ENCODE measurements around the gene KLHL29. TPM values are rescaled to one million over a fixed set of nuclear protein-coding genes. Genes with fewer than 3 reads are reported as not detected.

Gene KLHL29
- total RNA-seq, 1 experiment from 2014 or later: 2.4 TPM

DNA sequence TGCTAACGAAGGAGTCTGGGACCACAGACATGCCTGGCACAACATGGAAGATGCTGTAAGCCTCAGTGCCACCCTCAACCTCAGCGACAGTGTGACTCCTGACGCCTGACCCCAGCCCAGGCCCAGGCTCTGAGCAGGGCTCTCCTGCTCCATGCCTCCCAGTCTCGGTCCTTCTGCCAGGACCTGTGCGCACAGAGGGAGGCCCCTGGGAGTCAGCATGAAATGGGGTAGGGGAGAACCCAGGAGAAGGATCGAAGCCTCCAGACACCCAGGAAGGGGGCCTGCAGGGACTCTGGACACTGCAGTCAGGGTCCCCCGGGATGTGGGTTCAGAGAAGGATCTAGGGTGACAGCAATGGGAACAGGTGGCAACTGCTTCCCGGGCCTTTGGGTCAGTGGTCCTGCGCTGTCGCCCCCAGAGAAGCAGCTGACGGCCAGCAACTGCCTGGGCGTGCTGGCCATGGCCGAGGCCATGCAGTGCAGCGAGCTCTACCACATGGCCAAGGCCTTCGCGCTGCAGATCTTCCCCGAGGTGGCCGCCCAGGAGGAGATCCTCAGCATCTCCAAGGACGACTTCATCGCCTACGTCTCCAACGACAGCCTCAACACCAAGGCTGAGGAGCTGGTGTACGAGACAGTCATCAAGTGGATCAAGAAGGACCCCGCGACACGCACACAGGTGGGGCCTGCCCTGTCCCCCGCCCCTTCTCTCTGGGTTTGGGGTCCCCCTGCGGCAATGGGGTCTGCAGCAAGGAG is 308.0 kb downstream of the KLHL29 start:
- H3K79me2 ChIP-seq (ENCODE audit: insufficient read depth, low read length): no peaks in the 10 kb centered on the region
- no peak overlapping the region for H3K56ac ChIP-seq (ENCODE audit: insufficient read length, low read depth, low read length)
- no CpG with 5 or more reads among the region's 28 CpGs for WGBS (ENCODE audit: extremely low coverage, insufficient read length, low lambda C conversion rate)
- H4K8ac ChIP-seq (replicated peaks; ENCODE audit: insufficient read length, low read depth, low read length): no peak overlapping the region
- H3K4me1 ChIP-seq (ENCODE audit: insufficient read depth, low read length): no peaks in the 10 kb centered on the region
- no peak overlapping the region for H3K23ac ChIP-seq (ENCODE audit: insufficient read length, low read depth, low read length)
- H4K5ac ChIP-seq (ENCODE audit: insufficient read length, low read depth, low read length): no peak overlapping the region
- TF ChIP-seq CTCF (conservative IDR thresholded peaks at IDR 0.05): no peak
- no peak overlapping the region for H2BK120ac ChIP-seq (ENCODE audit: low read depth, low read length, poor library complexity, severe bottlenecking)
- no peaks in the 10 kb centered on the region for H4K20me1 ChIP-seq (ENCODE audit: control insufficient read depth, insufficient read depth, insufficient read length)
- H2AK5ac ChIP-seq (ENCODE audit: insufficient read length, low read length): no peak overlapping the region
- H3K14ac ChIP-seq (ENCODE audit: insufficient read depth, low read length): no peak overlapping the region; the same call in 1 of the 2 replicates
- no peak for DNase-seq
- no peak overlapping the region for H3K27ac ChIP-seq (ENCODE audit: insufficient read length, low read depth, low read length)
- no peaks in the 10 kb centered on the region for H3K23me2 ChIP-seq (ENCODE audit: insufficient read length, low read depth, low read length, poor library complexity, severe bottlenecking)
- no peak overlapping the region for H4K91ac ChIP-seq (ENCODE audit: insufficient read length, low read depth, low read length)
- no peak overlapping the region for H2BK5ac ChIP-seq (ENCODE audit: insufficient read length, low read length)
- peaks cover 5 to 13% of the 10 kb centered on the region in 2 experiments for H3K4me1 Mint-ChIP-seq
- H3K4me3 Mint-ChIP-seq: no peak overlapping the region
- H2BK12ac ChIP-seq (ENCODE audit: insufficient read length, low read depth, low read length): no peak overlapping the region
- H3T11ph ChIP-seq (ENCODE audit: low read length): no peak overlapping the region
- H3K9me3 Mint-ChIP-seq: no peaks in the 10 kb centered on the region
- H3K27me3 Mint-ChIP-seq (ENCODE audit: low read depth): no peaks in the 10 kb centered on the region
- H2BK15ac ChIP-seq (ENCODE audit: low read depth, low read length): no peak overlapping the region
- no peak overlapping the region for H3K4ac ChIP-seq (ENCODE audit: low read depth, low read length)
- H3K27ac Mint-ChIP-seq: no peak overlapping the region
- H3K9ac ChIP-seq (ENCODE audit: extremely low read depth, insufficient read length, low read length): no peak overlapping the region
- H3K9me3 ChIP-seq (ENCODE audit: control insufficient read depth, low read depth, low read length): no peaks in the 10 kb centered on the region
- peaks cover 0 to 2% (median 0%) of the 10 kb centered on the region in 3 experiments; a peak in 3 of 7 replicates for H3K36me3 Mint-ChIP-seq (ENCODE audit: insufficient read depth in 1 of 3, low read depth in 3 of 3)
- no peak overlapping the region for H3K18ac ChIP-seq (ENCODE audit: insufficient read length, low read depth, low read length)
- H3K27me3 ChIP-seq (ENCODE audit: insufficient read depth, low read length): no peaks in the 10 kb centered on the region
- no peak overlapping the region for H2AFZ ChIP-seq (ENCODE audit: low read length)
- H3K4me2 ChIP-seq (ENCODE audit: insufficient read depth, insufficient read length, low read length): no peak overlapping the region
- H2BK20ac ChIP-seq (ENCODE audit: low read depth, low read length, poor library complexity, severe bottlenecking): no peak overlapping the region
- no peaks in the 10 kb centered on the region for H3K79me1 ChIP-seq (ENCODE audit: insufficient read depth, low read depth, low read length, poor library complexity, severe bottlenecking)
